AG09309 (cell line): Measurements from ENCODE around the gene CLDN5.

Experiments
- DNase-seq: peaks from one replicate; pipeline ENCODE4 v3.0.0-alpha.2; 2010; ENCODE audit warnings: low read depth
- H3K4me3 ChIP-seq: 2 replicates; pipeline ENCODE4 v1.5.1; 2011; ENCODE audit warnings: mild to moderate bottlenecking, low read depth, low read length, moderate library complexity; ENCODE audit not compliant: control insufficient read depth
- CTCF ChIP-seq: IDR thresholded peaks from 2 replicates; pipeline ENCODE4 v1.5.1; 2011; ENCODE audit warnings: mild to moderate bottlenecking, low read depth, low read length, inconsistent platforms; ENCODE audit not compliant: insufficient read depth, control insufficient read depth; ENCODE audit errors: missing control alignments

The CLDN5 gene

GRCh38 chr22:19556963-19557545 lies 32.8 kb upstream of the CLDN5 start:
- TF ChIP-seq CTCF: no peak
- DNase-seq: no peak
- no peak overlapping the region for H3K4me3 ChIP-seq

- H3K4me3 ChIP-seq: no peak overlapping the region
- no peak for DNase-seq
- no peak for TF ChIP-seq CTCF
These were observed 31.4 kb upstream of the CLDN5 start for GRCh38 chr22:19555651-19556050.

DNA sequence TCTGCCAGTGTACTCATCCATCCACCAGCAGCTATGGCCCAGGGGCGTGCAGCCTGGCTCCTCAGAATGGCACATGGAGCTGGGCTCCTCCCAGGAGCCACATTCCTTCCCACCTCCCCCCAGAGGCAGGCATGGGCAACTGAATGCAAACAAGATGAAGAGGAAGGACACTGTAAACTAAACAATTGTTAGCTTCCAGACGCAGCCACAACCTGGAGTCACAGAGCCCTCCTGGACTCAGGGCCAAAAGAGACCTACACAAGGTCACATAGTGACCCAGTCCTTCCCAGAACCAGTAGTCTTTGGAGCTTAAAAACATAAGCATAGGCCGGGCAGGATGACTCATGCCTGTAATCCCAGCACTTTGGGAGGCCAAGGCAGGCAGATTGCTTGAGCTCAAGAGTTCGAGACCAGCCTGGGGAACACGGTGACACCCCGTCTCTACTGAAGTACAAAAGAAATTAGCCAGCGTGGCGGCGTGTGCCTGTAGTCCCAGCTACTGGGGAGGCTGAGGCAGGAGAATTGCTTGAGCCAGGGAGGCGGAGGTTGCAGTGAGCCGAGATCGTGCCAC lies 30.7 kb upstream of the CLDN5 start:
- DNase-seq: no peak
- H3K4me3 ChIP-seq: no peak overlapping the region
- peak; percentile 35 for TF ChIP-seq CTCF

DNA sequence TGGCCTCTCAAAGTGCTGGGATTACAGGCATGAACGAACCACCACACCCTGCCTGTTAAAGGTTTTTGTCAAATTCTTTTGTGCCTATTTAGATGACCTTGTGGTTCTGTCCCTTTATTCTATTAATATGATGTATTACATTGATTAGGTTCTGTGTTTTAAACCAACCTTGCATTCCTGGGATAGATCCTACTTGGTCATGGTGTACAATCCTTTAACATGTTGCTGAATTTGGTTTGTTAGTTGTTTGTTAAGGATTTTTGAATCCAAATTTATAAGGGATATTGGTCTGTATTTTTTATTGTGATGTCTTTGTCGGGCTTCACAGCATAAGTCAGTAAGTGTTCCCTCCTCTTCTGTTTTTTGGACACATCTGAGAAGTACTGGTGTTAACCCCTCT lies 29.0 kb upstream of the CLDN5 start:
- H3K4me3 ChIP-seq: no peak overlapping the region
- DNase-seq: no peak
- no peak for TF ChIP-seq CTCF

GRCh38 chr22:19550382-19550781 lies 26.2 kb upstream of the CLDN5 start:
- DNase-seq: no peak
- TF ChIP-seq CTCF: no peak

GRCh38 chr22:19549428-19549827 lies 25.2 kb upstream of the CLDN5 start:
- DNase-seq: no peak
- H3K4me3 ChIP-seq: no peak overlapping the region
- TF ChIP-seq CTCF: no peak

More at GRCh38 chr22:19550382-19550781, 26.2 kb upstream of the CLDN5 start:
- no peak overlapping the region for H3K4me3 ChIP-seq
